Measurements from ENCODE around the gene SHISA9.

DNA sequence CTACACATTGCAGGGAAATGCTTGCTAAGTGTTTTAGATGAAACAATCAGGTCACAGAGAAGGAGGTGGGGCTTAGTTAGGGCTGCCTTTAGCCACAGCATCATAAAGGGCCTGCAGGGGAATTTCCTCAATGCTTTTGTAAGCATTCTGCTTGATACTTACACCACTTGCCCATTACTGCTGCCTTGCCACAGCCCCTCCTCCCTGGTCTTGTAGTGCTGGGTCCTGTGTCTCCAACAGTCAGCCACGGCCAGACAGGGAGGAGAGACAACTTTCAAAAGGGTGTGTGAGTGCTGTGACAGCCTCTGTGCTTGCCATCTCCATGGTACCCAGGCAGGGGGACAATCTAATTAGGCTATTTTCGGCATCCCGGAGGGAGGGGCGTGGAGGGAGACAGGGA is 111.2 kb downstream of the SHISA9 start:
- TF ChIP-seq, protein P1, sequence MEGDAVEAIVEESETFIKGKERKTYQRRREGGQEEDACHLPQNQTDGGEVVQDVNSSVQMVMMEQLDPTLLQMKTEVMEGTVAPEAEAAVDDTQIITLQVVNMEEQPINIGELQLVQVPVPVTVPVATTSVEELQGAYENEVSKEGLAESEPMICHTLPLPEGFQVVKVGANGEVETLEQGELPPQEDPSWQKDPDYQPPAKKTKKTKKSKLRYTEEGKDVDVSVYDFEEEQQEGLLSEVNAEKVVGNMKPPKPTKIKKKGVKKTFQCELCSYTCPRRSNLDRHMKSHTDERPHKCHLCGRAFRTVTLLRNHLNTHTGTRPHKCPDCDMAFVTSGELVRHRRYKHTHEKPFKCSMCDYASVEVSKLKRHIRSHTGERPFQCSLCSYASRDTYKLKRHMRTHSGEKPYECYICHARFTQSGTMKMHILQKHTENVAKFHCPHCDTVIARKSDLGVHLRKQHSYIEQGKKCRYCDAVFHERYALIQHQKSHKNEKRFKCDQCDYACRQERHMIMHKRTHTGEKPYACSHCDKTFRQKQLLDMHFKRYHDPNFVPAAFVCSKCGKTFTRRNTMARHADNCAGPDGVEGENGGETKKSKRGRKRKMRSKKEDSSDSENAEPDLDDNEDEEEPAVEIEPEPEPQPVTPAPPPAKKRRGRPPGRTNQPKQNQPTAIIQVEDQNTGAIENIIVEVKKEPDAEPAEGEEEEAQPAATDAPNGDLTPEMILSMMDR (IDR thresholded peaks at IDR 0.05) = no peak
- TF ChIP-seq POLR2A (IDR thresholded peaks at IDR 0.05) = no peak
- no peak for TF ChIP-seq EP300 (IDR thresholded peaks at IDR 0.05)
